PFSK-1 (cell line): Measurements from ENCODE around the gene CMIP.

Source experiments
- FOXP2 ChIP-seq: optimal IDR thresholded peaks from 2 replicates; pipeline ENCODE3; 2011; ENCODE audit warnings: borderline replicate concordance, control low read depth, inconsistent platforms; ENCODE audit not compliant: insufficient read depth; ENCODE audit errors: extremely low read length, extremely low read depth
- POLR2AphosphoS5 ChIP-seq: IDR thresholded peaks from 2 replicates; pipeline ENCODE4 v1.6.1; 2012; ENCODE audit warnings: low read depth, mild to moderate bottlenecking, control low read depth, low read length, moderate library complexity
- SIN3A ChIP-seq: IDR thresholded peaks from 2 replicates; pipeline ENCODE4 v1.6.1; 2012; ENCODE audit warnings: mild to moderate bottlenecking, low read length, moderate library complexity, borderline replicate concordance; ENCODE audit not compliant: insufficient read depth
- TAF1 ChIP-seq: IDR thresholded peaks from 2 replicates; pipeline ENCODE4 v1.6.1; 2012; ENCODE audit warnings: low read length, control low read depth, borderline replicate concordance; ENCODE audit not compliant: insufficient read depth
- TF ChIP-seq, protein P1 (sequence below), 2 experiments: IDR thresholded peaks; 2 replicates each; pipeline versions ENCODE4 v1.6.1 to v1.8.0; 2011 to 2012; ENCODE audit warnings: low read depth in 2 of 2, low read length in 2 of 2, control low read depth in 1 of 2, inconsistent platforms in 1 of 2, mild to moderate bottlenecking in 1 of 2, moderate library complexity in 1 of 2; ENCODE audit not compliant: insufficient read depth in 1 of 2

DNA sequence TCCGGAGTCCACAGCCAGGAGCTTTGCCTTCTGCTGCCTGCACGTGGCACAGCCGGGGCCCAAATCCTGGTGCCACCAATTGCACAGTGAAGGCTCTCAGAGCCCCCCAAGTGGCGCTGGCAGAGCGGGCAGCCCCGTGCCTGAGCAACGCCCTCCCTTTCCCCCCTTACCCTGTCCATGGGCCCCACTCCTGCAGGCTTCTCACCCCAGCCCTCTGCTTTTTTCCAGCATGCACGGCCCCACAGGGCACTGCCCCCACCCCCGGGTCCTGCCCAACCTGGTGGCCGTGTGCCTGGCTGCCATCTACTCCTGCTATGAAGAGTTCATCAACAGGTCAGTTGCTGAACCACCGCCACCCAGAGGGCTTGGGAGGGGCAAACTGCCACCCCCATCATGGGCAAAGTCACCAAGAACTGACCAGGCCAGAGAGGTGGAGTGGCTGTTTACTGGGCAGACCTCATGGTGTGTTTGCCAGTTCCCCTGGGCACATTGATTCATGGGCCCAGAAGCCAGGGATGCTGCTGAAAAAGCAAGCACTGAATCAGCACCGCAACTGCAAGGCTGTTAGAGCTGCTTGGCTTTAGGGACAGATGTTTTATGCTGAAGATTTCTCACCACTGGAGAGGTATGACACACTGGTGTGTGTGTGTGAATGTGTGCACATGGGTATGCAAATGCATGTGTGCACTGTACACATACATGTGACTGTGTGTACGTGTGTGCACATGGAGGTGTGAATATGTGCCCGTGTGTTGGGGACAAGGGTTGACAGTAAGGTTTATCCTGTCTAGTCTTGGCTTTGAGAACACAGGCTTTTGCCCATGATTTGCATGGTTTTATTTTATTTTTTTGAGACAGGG, 227.4 kb downstream of the CMIP start:
- no peak for TF ChIP-seq SIN3A
- TF ChIP-seq, protein P1, sequence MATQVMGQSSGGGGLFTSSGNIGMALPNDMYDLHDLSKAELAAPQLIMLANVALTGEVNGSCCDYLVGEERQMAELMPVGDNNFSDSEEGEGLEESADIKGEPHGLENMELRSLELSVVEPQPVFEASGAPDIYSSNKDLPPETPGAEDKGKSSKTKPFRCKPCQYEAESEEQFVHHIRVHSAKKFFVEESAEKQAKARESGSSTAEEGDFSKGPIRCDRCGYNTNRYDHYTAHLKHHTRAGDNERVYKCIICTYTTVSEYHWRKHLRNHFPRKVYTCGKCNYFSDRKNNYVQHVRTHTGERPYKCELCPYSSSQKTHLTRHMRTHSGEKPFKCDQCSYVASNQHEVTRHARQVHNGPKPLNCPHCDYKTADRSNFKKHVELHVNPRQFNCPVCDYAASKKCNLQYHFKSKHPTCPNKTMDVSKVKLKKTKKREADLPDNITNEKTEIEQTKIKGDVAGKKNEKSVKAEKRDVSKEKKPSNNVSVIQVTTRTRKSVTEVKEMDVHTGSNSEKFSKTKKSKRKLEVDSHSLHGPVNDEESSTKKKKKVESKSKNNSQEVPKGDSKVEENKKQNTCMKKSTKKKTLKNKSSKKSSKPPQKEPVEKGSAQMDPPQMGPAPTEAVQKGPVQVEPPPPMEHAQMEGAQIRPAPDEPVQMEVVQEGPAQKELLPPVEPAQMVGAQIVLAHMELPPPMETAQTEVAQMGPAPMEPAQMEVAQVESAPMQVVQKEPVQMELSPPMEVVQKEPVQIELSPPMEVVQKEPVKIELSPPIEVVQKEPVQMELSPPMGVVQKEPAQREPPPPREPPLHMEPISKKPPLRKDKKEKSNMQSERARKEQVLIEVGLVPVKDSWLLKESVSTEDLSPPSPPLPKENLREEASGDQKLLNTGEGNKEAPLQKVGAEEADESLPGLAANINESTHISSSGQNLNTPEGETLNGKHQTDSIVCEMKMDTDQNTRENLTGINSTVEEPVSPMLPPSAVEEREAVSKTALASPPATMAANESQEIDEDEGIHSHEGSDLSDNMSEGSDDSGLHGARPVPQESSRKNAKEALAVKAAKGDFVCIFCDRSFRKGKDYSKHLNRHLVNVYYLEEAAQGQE (IDR thresholded peaks at IDR 0.05; ENCODE audit: insufficient read depth in 1 of 2, low read depth in 2 of 2, low read length in 2 of 2), result no peak
- no peak for TF ChIP-seq POLR2AphosphoS5
- TF ChIP-seq TAF1, result no peak
- no peak for TF ChIP-seq FOXP2
